GM06990 (cell line): ENCODE data around the gene RAB11FIP4.

Experiments used
- DNase-seq: peaks from one replicate; pipeline ENCODE4 v3.0.0-alpha.2; 2011; ENCODE audit not compliant: insufficient read length; ENCODE audit errors: extremely low read depth
- H3K27me3 ChIP-seq: replicated peaks from 2 replicates; pipeline ENCODE4 v1.6.0; 2011; ENCODE audit warnings: low read length; ENCODE audit not compliant: control insufficient read depth, insufficient read depth
- H3K36me3 ChIP-seq: 2 replicates; pipeline ENCODE4 v1.5.1; 2011; ENCODE audit warnings: low read length; ENCODE audit not compliant: control insufficient read depth, insufficient read depth
- H3K4me3 ChIP-seq: replicated peaks from 2 replicates; pipeline ENCODE4 v1.5.1; 2011; ENCODE audit warnings: low read depth, mild to moderate bottlenecking, control low read depth, low read length
- TF ChIP-seq, protein P1 (sequence below): IDR thresholded peaks from 2 replicates; pipeline ENCODE4 v1.5.1; 2011; ENCODE audit warnings: low read length, control low read depth, mild to moderate bottlenecking, inconsistent platforms; ENCODE audit not compliant: insufficient read depth, poor library complexity, severe bottlenecking

RAB11FIP4 gene

DNA sequence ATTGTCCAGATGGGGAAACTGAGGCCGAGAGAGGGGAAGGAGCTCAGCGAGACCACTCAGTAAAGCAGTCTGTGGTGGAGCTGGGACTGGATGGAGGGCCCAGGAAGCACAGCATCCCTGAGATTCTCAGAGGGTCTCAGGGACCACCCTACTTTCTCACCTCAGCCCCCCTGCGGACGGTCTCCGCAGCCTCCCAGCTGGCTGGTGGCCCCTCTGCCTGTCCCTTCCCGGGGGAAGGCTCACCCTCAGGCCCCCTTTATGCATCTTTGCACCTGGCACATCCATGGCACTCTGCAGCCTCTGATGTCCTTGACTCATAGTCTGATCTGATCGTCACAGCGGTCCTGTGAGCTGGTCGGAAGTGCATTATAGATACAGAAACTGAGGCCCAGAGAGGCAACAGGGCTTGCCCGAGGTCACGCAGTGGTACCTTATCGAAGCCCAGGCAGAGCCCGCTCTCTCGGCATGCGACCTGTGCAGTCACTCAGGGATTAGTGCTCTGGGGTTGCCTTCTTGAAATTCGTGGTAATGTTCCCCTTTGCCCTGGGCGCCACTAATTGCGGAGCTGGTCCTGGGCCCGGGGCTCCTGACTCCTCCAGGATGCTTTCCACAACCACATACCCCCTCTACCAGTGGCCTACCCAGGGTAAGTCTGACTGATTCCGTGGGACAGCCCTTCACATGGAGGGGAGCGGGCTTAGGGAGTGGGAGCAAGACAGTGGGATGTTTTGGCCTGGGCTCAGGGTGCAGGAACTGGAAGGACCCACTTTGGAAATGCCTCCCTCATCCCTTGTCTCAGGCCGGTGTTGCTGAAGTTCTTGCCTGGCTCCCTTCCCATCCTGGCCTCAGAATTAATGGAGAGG is 24.4 kb downstream of the RAB11FIP4 start:
- TF ChIP-seq, protein P1, sequence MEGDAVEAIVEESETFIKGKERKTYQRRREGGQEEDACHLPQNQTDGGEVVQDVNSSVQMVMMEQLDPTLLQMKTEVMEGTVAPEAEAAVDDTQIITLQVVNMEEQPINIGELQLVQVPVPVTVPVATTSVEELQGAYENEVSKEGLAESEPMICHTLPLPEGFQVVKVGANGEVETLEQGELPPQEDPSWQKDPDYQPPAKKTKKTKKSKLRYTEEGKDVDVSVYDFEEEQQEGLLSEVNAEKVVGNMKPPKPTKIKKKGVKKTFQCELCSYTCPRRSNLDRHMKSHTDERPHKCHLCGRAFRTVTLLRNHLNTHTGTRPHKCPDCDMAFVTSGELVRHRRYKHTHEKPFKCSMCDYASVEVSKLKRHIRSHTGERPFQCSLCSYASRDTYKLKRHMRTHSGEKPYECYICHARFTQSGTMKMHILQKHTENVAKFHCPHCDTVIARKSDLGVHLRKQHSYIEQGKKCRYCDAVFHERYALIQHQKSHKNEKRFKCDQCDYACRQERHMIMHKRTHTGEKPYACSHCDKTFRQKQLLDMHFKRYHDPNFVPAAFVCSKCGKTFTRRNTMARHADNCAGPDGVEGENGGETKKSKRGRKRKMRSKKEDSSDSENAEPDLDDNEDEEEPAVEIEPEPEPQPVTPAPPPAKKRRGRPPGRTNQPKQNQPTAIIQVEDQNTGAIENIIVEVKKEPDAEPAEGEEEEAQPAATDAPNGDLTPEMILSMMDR = no peak
- no peak for DNase-seq
- Histone ChIP-seq H3K4me3 (no peak overlapping the region), H3K27me3 (peaks cover 4% of the 10 kb centered on the region), H3K36me3 (no peaks in the 10 kb centered on the region)

DNA sequence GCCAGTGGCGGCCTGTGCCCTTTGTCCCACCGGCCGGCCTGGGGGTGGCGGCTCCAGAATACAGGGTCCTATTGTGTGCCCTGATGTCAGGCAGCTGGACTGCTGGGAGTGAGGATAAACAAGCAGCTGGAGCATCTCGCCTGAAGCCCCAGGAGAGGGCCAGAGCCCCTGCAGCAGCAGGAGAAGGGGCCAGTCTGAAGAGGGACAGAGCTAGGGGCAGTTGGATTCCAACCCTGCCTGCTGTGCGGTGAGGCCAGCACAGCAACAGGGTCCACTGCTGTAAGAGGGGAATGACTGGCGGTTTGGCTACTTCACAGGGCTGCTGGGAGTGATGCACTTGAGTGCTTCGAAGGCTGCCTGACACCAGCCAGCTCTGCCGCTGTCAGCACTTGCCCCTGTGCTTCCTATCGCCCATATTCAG is 25.0 kb downstream of the RAB11FIP4 start:
- Histone ChIP-seq H3K27me3 (peaks cover 4% of the 10 kb centered on the region), H3K4me3 (no peak overlapping the region), H3K36me3 (no peaks in the 10 kb centered on the region)
- DNase-seq = no peak
- TF ChIP-seq, protein P1 = no peak

- H3K27me3 ChIP-seq = peaks cover 2% of the 10 kb centered on the region; the same call in 1 of the 2 replicates
- TF ChIP-seq, protein P1 = no peak
- no peak overlapping the region for H3K4me3 ChIP-seq
- no peaks in the 10 kb centered on the region for H3K36me3 ChIP-seq
- DNase-seq = no peak
Observed at GRCh38 chr17:31417051-31417792, 25.7 kb downstream of the RAB11FIP4 start.

GRCh38 chr17:31418773-31419350 is 27.4 kb downstream of the RAB11FIP4 start:
- no peak overlapping the region for H3K4me3 ChIP-seq
- DNase-seq = no peak
- H3K27me3 ChIP-seq = peaks cover 1% of the 10 kb centered on the region; the same call in 1 of the 2 replicates
- no peaks in the 10 kb centered on the region for H3K36me3 ChIP-seq
- TF ChIP-seq, protein P1 = no peak

DNA sequence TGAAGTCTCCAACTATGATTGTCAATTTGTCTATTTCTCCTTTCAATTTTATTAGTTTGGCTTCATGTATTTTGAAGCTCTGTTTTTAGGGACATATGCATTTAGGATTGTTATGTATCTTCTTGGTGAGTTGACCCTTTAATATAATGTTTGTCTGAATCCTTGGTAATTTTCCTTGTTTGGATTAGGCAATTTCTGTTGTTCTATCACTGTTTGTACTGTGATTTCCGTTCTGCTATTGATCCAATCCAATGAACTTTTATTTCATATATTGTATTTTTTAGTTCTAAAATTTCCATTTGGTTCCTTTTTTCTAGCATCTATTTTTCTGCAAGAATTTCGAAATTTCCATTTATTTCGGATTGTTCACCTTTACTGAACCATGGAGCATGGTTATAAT is 31.0 kb downstream of the RAB11FIP4 start:
- TF ChIP-seq, protein P1 = no peak
- H3K27me3 ChIP-seq = no peaks in the 10 kb centered on the region
- no peak overlapping the region for H3K4me3 ChIP-seq
- DNase-seq = no peak
- H3K36me3 ChIP-seq = no peaks in the 10 kb centered on the region
